Smooth muscle cell (in vitro differentiated cells): Measurements from ENCODE around the gene SRGN. TPM values are rescaled to one million over a fixed set of nuclear protein-coding genes. Genes with fewer than 3 reads are reported as not detected.

ENCODE experiments used
- DNase-seq: peaks from one replicate; lab custom pipeline; 2025; ENCODE audit not compliant: unreplicated experiment; lab: John Stamatoyannopoulos, UW
- H2AFZ ChIP-seq: fragments of 200-600 bp; sonication (generic); 2 replicates; pipeline ENCODE4 v1.6.0; 2016; ENCODE audit warnings: antibody characterized with exemption, low read depth, mild to moderate bottlenecking
- H3F3A ChIP-seq: fragments of 200-600 bp; sonication (generic); 2 replicates; pipeline ENCODE4 v1.6.0; 2017; ENCODE audit warnings: antibody characterized with exemption, low read depth
- H3K27ac ChIP-seq: fragments of 200-600 bp; sonication (generic); 2 replicates; pipeline ENCODE4 v1.5.1; 2016; ENCODE audit warnings: low read depth, mild to moderate bottlenecking
- H3K27me3 ChIP-seq: fragments of 200-600 bp; sonication (generic); 2 replicates; pipeline ENCODE4 v1.6.1; 2016; ENCODE audit warnings: low read depth, mild to moderate bottlenecking
- H3K36me3 ChIP-seq: fragments of 200-600 bp; sonication (generic); 2 replicates; pipeline ENCODE4 v1.5.1; 2016; ENCODE audit warnings: low read depth
- H3K4me1 ChIP-seq: fragments of 200-600 bp; sonication (generic); 2 replicates; pipeline ENCODE4 v1.5.1; 2016; ENCODE audit warnings: low read depth
- H3K4me2 ChIP-seq: fragments of 200-600 bp; sonication (generic); 2 replicates; pipeline ENCODE4 v1.6.0; 2016; ENCODE audit warnings: mild to moderate bottlenecking
- H3K4me3 ChIP-seq: fragments of 200-600 bp; sonication (generic); 2 replicates; pipeline ENCODE4 v1.5.1; 2016; ENCODE audit warnings: mild to moderate bottlenecking
- H3K79me2 ChIP-seq: fragments of 200-600 bp; sonication (generic); 2 replicates; pipeline ENCODE4 v1.6.0; 2016; ENCODE audit warnings: low read depth, mild to moderate bottlenecking
- H3K9ac ChIP-seq: fragments of 200-600 bp; sonication (generic); 2 replicates; pipeline ENCODE4 v1.6.0; 2016; ENCODE audit warnings: low read depth
- H3K9me3 ChIP-seq: fragments of 200-600 bp; sonication (generic); replicated peaks from 2 replicates; pipeline ENCODE4 v1.5.1; 2016; ENCODE audit warnings: low read depth
- H4K20me1 ChIP-seq: fragments of 200-600 bp; sonication (generic); 2 replicates; pipeline ENCODE4 v1.6.0; 2016; ENCODE audit warnings: low read depth
- WGBS: methylation state at CpG from one replicate; pipeline ENCODE4 v1.1.7; 2016; ENCODE audit warnings: low lambda C conversion rate; 5-methylcytosine and 5-hydroxymethylcytosine counted together
- polyA plus RNA-seq: library from polyadenylated mRNA; unstranded; fragments of >200 nt; fragmentation: Nextera tagmentation; extraction: Ambion mirVana; gene quantifications from 2 replicates; pipeline ENCODE4 v1.2.1, GENCODE V29; 2016
- total RNA-seq: library from RNA; depleted of rRNA; stranded (reverse); fragments of >200 nt; gene quantifications from 2 replicates; pipeline ENCODE4 v1.2.3, GENCODE V29; 2014
- TF ChIP-seq, protein P1 (sequence below): fragments of 200-600 bp; sonication (generic); IDR thresholded peaks from 2 replicates; pipeline ENCODE4 v1.5.1; 2017; ENCODE audit warnings: borderline replicate concordance, mild to moderate bottlenecking, antibody characterized with exemption; ENCODE audit not compliant: insufficient read depth, poor library complexity, severe bottlenecking

Gene SRGN
- total and polyA plus RNA-seq, 2 experiments from 2014 or later: not detected

GRCh38 chr10:69071610-69072009 lies 16.3 kb upstream of the SRGN start:
- no peaks in the 10 kb centered on the region for H3K9me3 ChIP-seq
- no peak overlapping the region for H3K9ac ChIP-seq
- no peaks in the 10 kb centered on the region for H3F3A ChIP-seq
- H3K36me3 ChIP-seq: no peaks in the 10 kb centered on the region
- H3K79me2 ChIP-seq: no peaks in the 10 kb centered on the region
- no peak overlapping the region for H3K4me3 ChIP-seq
- H3K27me3 ChIP-seq: no peaks in the 10 kb centered on the region
- DNase-seq: no peak
- no peaks in the 10 kb centered on the region for H3K4me1 ChIP-seq
- H3K4me2 ChIP-seq: no peak overlapping the region
- no peak overlapping the region for H2AFZ ChIP-seq
- WGBS: 92% methylated on average over 6 of the region's 6 CpGs
- TF ChIP-seq, protein P1, sequence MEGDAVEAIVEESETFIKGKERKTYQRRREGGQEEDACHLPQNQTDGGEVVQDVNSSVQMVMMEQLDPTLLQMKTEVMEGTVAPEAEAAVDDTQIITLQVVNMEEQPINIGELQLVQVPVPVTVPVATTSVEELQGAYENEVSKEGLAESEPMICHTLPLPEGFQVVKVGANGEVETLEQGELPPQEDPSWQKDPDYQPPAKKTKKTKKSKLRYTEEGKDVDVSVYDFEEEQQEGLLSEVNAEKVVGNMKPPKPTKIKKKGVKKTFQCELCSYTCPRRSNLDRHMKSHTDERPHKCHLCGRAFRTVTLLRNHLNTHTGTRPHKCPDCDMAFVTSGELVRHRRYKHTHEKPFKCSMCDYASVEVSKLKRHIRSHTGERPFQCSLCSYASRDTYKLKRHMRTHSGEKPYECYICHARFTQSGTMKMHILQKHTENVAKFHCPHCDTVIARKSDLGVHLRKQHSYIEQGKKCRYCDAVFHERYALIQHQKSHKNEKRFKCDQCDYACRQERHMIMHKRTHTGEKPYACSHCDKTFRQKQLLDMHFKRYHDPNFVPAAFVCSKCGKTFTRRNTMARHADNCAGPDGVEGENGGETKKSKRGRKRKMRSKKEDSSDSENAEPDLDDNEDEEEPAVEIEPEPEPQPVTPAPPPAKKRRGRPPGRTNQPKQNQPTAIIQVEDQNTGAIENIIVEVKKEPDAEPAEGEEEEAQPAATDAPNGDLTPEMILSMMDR: no peak
- no peaks in the 10 kb centered on the region for H4K20me1 ChIP-seq
- no peak overlapping the region for H3K27ac ChIP-seq

GRCh38 chr10:69073026-69073425 lies 14.9 kb upstream of the SRGN start:
- Histone ChIP-seq H3K4me2 (no peak overlapping the region), H3K27me3 (no peaks in the 10 kb centered on the region), H3K9me3 (no peaks in the 10 kb centered on the region), H3K9ac (no peak overlapping the region), H3K4me1 (no peaks in the 10 kb centered on the region), H3K36me3 (no peaks in the 10 kb centered on the region), H3F3A (no peaks in the 10 kb centered on the region), H3K27ac (no peak overlapping the region), H3K79me2 (no peaks in the 10 kb centered on the region), H3K4me3 (no peak overlapping the region), H4K20me1 (no peaks in the 10 kb centered on the region), H2AFZ (no peak overlapping the region)
- TF ChIP-seq, protein P1: no peak
- DNase-seq: no peak
- WGBS: 72% methylated on average over 6 of the region's 6 CpGs

GRCh38 chr10:69073736-69074364 lies 14.1 kb upstream of the SRGN start:
- Histone ChIP-seq H3F3A (no peaks in the 10 kb centered on the region), H3K27me3 (no peaks in the 10 kb centered on the region), H4K20me1 (no peaks in the 10 kb centered on the region), H3K9ac (no peak overlapping the region), H3K4me2 (no peak overlapping the region), H3K9me3 (no peaks in the 10 kb centered on the region), H3K4me3 (no peak overlapping the region), H3K79me2 (no peaks in the 10 kb centered on the region), H3K27ac (no peak overlapping the region), H3K4me1 (no peaks in the 10 kb centered on the region), H2AFZ (no peak overlapping the region), H3K36me3 (no peaks in the 10 kb centered on the region)
- 80% methylated on average over 8 of the region's 8 CpGs for WGBS
- no peak for DNase-seq
- TF ChIP-seq, protein P1: no peak

GRCh38 chr10:69074532-69074931 lies 13.4 kb upstream of the SRGN start:
- WGBS: 97% methylated on average over 4 of the region's 4 CpGs
- H3F3A ChIP-seq: no peaks in the 10 kb centered on the region
- no peaks in the 10 kb centered on the region for H3K36me3 ChIP-seq
- H3K27me3 ChIP-seq: no peaks in the 10 kb centered on the region
- no peak overlapping the region for H3K4me3 ChIP-seq
- H3K79me2 ChIP-seq: no peaks in the 10 kb centered on the region
- H3K27ac ChIP-seq: no peak overlapping the region
- no peak overlapping the region for H3K9ac ChIP-seq
- no peaks in the 10 kb centered on the region for H3K9me3 ChIP-seq
- TF ChIP-seq, protein P1: no peak
- H3K4me1 ChIP-seq: no peaks in the 10 kb centered on the region
- DNase-seq: no peak
- H2AFZ ChIP-seq: no peak overlapping the region
- H4K20me1 ChIP-seq: no peaks in the 10 kb centered on the region
- no peak overlapping the region for H3K4me2 ChIP-seq
